ENCODE data around the gene DIPK1B.

Gene DIPK1B

GRCh38 chr9:136743639-136744211 lies 31.4 kb downstream of the DIPK1B start:
- H3K9me3 ChIP-seq (ENCODE audit: control insufficient read depth in 1 of 2, low read length in 2 of 2) = no peaks in the 10 kb centered on the region
- no peak overlapping the region for H3K4me3 ChIP-seq (ENCODE audit: low read depth in 1 of 2, low read length in 2 of 2)
- no peak overlapping the region for H3K9ac ChIP-seq (ENCODE audit: low read depth in 1 of 2, low read length in 2 of 2)
- no peak overlapping the region for H3K27ac ChIP-seq (ENCODE audit: low read depth, low read length)
- peaks cover 40 to 48% of the 10 kb centered on the region in 2 donors for H3K27me3 ChIP-seq (ENCODE audit: control insufficient read depth in 1 of 2, insufficient read depth in 2 of 2, low read length in 2 of 2)
- H3K4me1 ChIP-seq (ENCODE audit: control insufficient read depth in 1 of 2, insufficient read depth in 2 of 2, low read length in 2 of 2) = peaks cover 5 to 8% of the 10 kb centered on the region in 2 donors
- no peaks in the 10 kb centered on the region for H3K36me3 ChIP-seq (ENCODE audit: control insufficient read depth in 1 of 2, insufficient read depth in 2 of 2, low read length in 2 of 2)

DNA sequence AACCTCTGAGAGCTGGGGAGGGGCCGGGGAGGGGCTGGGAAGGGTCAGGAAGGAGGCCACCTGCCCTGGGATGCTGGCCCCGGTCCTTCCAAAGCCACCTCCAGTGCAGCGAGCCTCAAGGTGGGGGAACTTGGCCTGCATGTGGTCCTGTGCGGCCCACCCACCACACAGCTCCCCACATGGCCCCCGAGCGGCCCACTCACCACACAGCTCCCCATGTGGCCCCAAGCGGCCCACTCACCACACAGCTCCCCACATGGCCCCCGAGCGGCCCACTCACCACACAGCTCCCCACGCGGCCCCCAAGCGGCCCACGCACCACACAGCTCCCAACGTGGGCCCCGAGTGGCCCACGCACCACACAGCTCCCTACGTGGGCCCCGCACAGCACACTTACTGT lies 32.4 kb downstream of the DIPK1B start:
- Histone ChIP-seq H3K9me3 (ENCODE audit: control insufficient read depth in 1 of 2, low read length in 2 of 2) (no peaks in the 10 kb centered on the region), H3K4me3 (ENCODE audit: low read depth in 1 of 2, low read length in 2 of 2) (no peak overlapping the region), H3K36me3 (ENCODE audit: control insufficient read depth in 1 of 2, insufficient read depth in 2 of 2, low read length in 2 of 2) (no peaks in the 10 kb centered on the region), H3K4me1 (ENCODE audit: control insufficient read depth in 1 of 2, insufficient read depth in 2 of 2, low read length in 2 of 2) (peaks cover 5 to 12% of the 10 kb centered on the region in 2 donors), H3K27me3 (ENCODE audit: control insufficient read depth in 1 of 2, insufficient read depth in 2 of 2, low read length in 2 of 2) (peaks cover 36 to 37% of the 10 kb centered on the region in 2 donors), H3K9ac (ENCODE audit: low read depth in 1 of 2, low read length in 2 of 2) (no peak overlapping the region), H3K27ac (ENCODE audit: low read depth, low read length) (no peak overlapping the region)

- no peaks in the 10 kb centered on the region for H3K36me3 ChIP-seq (ENCODE audit: control insufficient read depth in 1 of 2, insufficient read depth in 2 of 2, low read length in 2 of 2)
- H3K9me3 ChIP-seq (ENCODE audit: control insufficient read depth in 1 of 2, low read length in 2 of 2) = no peaks in the 10 kb centered on the region
- H3K4me3 ChIP-seq (ENCODE audit: low read depth in 1 of 2, low read length in 2 of 2) = no peak overlapping the region
- H3K4me1 ChIP-seq (ENCODE audit: control insufficient read depth in 1 of 2, insufficient read depth in 2 of 2, low read length in 2 of 2) = peaks cover 5 to 12% of the 10 kb centered on the region in 2 donors
- H3K27ac ChIP-seq (ENCODE audit: low read depth, low read length) = no peak overlapping the region
- peaks cover 28 to 30% of the 10 kb centered on the region in 2 donors for H3K27me3 ChIP-seq (ENCODE audit: control insufficient read depth in 1 of 2, insufficient read depth in 2 of 2, low read length in 2 of 2)
- no peak overlapping the region for H3K9ac ChIP-seq (ENCODE audit: low read depth in 1 of 2, low read length in 2 of 2)
Observed at GRCh38 chr9:136745389-136746154, 33.2 kb downstream of the DIPK1B start.

- Histone ChIP-seq H3K9me3 (ENCODE audit: control insufficient read depth in 1 of 2, low read length in 2 of 2) (no peaks in the 10 kb centered on the region), H3K9ac (ENCODE audit: low read depth in 1 of 2, low read length in 2 of 2) (no peak overlapping the region), H3K27ac (ENCODE audit: low read depth, low read length) (no peak overlapping the region), H3K4me3 (ENCODE audit: low read depth in 1 of 2, low read length in 2 of 2) (no peak overlapping the region), H3K4me1 (ENCODE audit: control insufficient read depth in 1 of 2, insufficient read depth in 2 of 2, low read length in 2 of 2) (peaks cover 3 to 9% of the 10 kb centered on the region in 2 donors), H3K36me3 (ENCODE audit: control insufficient read depth in 1 of 2, insufficient read depth in 2 of 2, low read length in 2 of 2) (no peaks in the 10 kb centered on the region), H3K27me3 (ENCODE audit: control insufficient read depth in 1 of 2, insufficient read depth in 2 of 2, low read length in 2 of 2) (peaks cover 23 to 24% of the 10 kb centered on the region in 2 donors)
Observed at GRCh38 chr9:136746155-136746490, 33.8 kb downstream of the DIPK1B start.

GRCh38 chr9:136746621-136747020 lies 34.2 kb downstream of the DIPK1B start:
- H3K27ac ChIP-seq (ENCODE audit: low read depth, low read length) = no peak overlapping the region
- no peak overlapping the region for H3K9ac ChIP-seq (ENCODE audit: low read depth in 1 of 2, low read length in 2 of 2)
- H3K4me1 ChIP-seq (ENCODE audit: control insufficient read depth in 1 of 2, insufficient read depth in 2 of 2, low read length in 2 of 2) = peaks cover 0 to 6% of the 10 kb centered on the region in 2 donors
- peaks cover 18 to 21% of the 10 kb centered on the region in 2 donors for H3K27me3 ChIP-seq (ENCODE audit: control insufficient read depth in 1 of 2, insufficient read depth in 2 of 2, low read length in 2 of 2)
- no peak overlapping the region for H3K4me3 ChIP-seq (ENCODE audit: low read depth in 1 of 2, low read length in 2 of 2)
- no peaks in the 10 kb centered on the region for H3K36me3 ChIP-seq (ENCODE audit: control insufficient read depth in 1 of 2, insufficient read depth in 2 of 2, low read length in 2 of 2)
- peaks cover 0 to 4% of the 10 kb centered on the region in 2 donors for H3K9me3 ChIP-seq (ENCODE audit: control insufficient read depth in 1 of 2, low read length in 2 of 2)

- peaks cover 0 to 3% of the 10 kb centered on the region in 2 donors for H3K4me1 ChIP-seq (ENCODE audit: control insufficient read depth in 1 of 2, insufficient read depth in 2 of 2, low read length in 2 of 2)
- no peak overlapping the region for H3K4me3 ChIP-seq (ENCODE audit: low read depth in 1 of 2, low read length in 2 of 2)
- H3K27me3 ChIP-seq (ENCODE audit: control insufficient read depth in 1 of 2, insufficient read depth in 2 of 2, low read length in 2 of 2) = peaks cover 10 to 14% of the 10 kb centered on the region in 2 donors
- H3K27ac ChIP-seq (ENCODE audit: low read depth, low read length) = no peak overlapping the region
- no peak overlapping the region for H3K9ac ChIP-seq (ENCODE audit: low read depth in 1 of 2, low read length in 2 of 2)
- H3K36me3 ChIP-seq (ENCODE audit: control insufficient read depth in 1 of 2, insufficient read depth in 2 of 2, low read length in 2 of 2) = no peaks in the 10 kb centered on the region
- peaks cover 3 to 12% of the 10 kb centered on the region in 2 donors for H3K9me3 ChIP-seq (ENCODE audit: control insufficient read depth in 1 of 2, low read length in 2 of 2)
Observed at GRCh38 chr9:136747161-136748060, 35.0 kb downstream of the DIPK1B start.

DNA sequence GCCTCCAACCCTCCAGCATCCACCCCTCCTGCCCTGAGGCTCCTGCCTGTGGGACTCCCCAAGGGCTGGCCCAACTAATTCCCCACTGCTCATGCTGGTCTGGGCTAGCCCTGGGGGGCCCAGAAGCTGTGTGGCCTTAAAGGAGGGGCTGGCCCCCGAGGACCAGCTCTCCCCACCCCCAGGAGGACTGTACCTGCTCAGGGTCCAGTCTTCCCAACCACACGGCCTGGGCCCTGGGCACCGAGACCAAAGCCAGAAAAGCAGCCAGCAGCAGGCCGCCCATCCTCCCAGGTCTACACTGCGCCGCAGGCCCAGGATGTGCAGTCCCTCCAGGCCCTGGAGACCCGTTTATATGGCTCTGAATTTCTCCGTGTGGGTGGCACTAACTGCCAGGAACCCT lies 35.8 kb downstream of the DIPK1B start, which contains the start of gene LCN6:
Gene LCN6, minus strand, starts transcription at position 325 of the 400 bp plus-strand sequence. Its CDS starts 42 bp downstream, at position 283.
- peaks cover 2 to 7% of the 10 kb centered on the region in 2 donors for H3K27me3 ChIP-seq (ENCODE audit: control insufficient read depth in 1 of 2, insufficient read depth in 2 of 2, low read length in 2 of 2)
- H3K27ac ChIP-seq (ENCODE audit: low read depth, low read length) = no peak within 1 kb of the TSS

DNA sequence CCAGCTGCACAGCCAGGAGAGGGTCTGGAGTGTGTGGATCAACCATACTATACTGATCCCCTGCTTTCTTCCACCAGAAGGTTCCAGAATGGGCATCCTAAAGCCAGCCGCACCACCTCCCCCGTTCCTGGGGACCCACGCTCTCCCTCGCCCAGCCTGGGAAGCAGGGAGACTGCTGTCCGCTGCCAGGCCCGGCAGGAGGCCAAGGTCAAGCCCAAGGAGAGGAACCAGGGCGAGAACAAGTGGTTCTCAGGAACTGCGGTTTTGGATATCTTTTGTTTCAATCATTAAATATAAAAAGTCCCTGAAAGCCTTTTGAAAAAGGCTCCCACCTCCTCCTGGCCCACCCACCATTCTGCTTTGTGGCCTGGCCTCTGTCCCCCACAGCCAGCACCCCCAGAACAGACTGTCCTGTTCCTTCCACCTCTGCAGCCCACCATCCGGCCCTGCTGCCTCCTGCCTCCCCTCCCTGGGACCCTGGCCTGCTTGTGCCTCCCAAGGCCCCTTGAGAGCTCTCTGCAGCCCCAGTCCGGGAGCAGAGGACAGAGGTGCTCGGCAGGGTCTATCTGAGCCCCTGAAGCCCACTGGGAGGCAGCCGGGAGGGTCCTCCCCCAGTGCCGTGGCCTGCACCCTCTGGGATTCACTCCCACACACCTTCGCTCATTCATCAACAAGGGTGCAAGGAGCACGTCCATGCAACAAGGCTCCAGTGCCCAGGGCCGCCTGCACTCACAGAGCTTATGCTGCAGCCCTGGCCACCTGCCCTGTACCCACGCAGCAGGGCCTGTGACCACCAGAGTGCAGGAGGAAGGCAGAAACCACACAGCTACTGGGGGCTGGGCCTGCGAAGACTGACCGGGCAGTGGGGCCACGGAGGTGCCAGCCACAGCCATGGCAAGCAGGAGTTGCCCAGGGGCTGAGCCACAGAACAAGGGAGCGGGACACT lies 36.6 kb downstream of the DIPK1B start:
- Histone ChIP-seq H3K4me3 (ENCODE audit: low read depth in 1 of 2, low read length in 2 of 2) (no peak overlapping the region), H3K27ac (ENCODE audit: low read depth, low read length) (no peak overlapping the region)

More for the DNA sequence above, 35.8 kb downstream of the DIPK1B start, which contains the start of gene LCN6:
- Histone ChIP-seq H3K4me3 (ENCODE audit: low read depth in 1 of 2, low read length in 2 of 2) (no peak within 1 kb of the TSS), H3K36me3 (ENCODE audit: control insufficient read depth in 1 of 2, insufficient read depth in 2 of 2, low read length in 2 of 2) (no peaks in the 10 kb centered on the region), H3K4me1 (ENCODE audit: control insufficient read depth in 1 of 2, insufficient read depth in 2 of 2, low read length in 2 of 2) (peaks cover 0 to 3% of the 10 kb centered on the region in 2 donors), H3K9ac (ENCODE audit: low read depth in 1 of 2, low read length in 2 of 2) (no peak within 1 kb of the TSS), H3K9me3 (ENCODE audit: control insufficient read depth in 1 of 2, low read length in 2 of 2) (peaks cover 3 to 12% of the 10 kb centered on the region in 2 donors)

GRCh38 chr9:136750526-136750925 lies 38.2 kb downstream of the DIPK1B start:
- no peak overlapping the region for H3K27ac ChIP-seq (ENCODE audit: low read depth, low read length)
- peaks cover 6 to 12% of the 10 kb centered on the region in 2 donors for H3K9me3 ChIP-seq (ENCODE audit: control insufficient read depth in 1 of 2, low read length in 2 of 2)
- no peaks in the 10 kb centered on the region for H3K36me3 ChIP-seq (ENCODE audit: control insufficient read depth in 1 of 2, insufficient read depth in 2 of 2, low read length in 2 of 2)
- H3K9ac ChIP-seq (ENCODE audit: low read depth in 1 of 2, low read length in 2 of 2) = no peak overlapping the region
- no peaks in the 10 kb centered on the region for H3K27me3 ChIP-seq (ENCODE audit: control insufficient read depth in 1 of 2, insufficient read depth in 2 of 2, low read length in 2 of 2)
- no peak overlapping the region for H3K4me3 ChIP-seq (ENCODE audit: low read depth in 1 of 2, low read length in 2 of 2)
- H3K4me1 ChIP-seq (ENCODE audit: control insufficient read depth in 1 of 2, insufficient read depth in 2 of 2, low read length in 2 of 2) = peaks cover 0 to 3% of the 10 kb centered on the region in 2 donors

More for the DNA sequence above, 36.6 kb downstream of the DIPK1B start:
- Histone ChIP-seq H3K27me3 (ENCODE audit: control insufficient read depth in 1 of 2, insufficient read depth in 2 of 2, low read length in 2 of 2) (no peaks in the 10 kb centered on the region), H3K9me3 (ENCODE audit: control insufficient read depth in 1 of 2, low read length in 2 of 2) (peaks cover 3 to 12% of the 10 kb centered on the region in 2 donors), H3K9ac (ENCODE audit: low read depth in 1 of 2, low read length in 2 of 2) (no peak overlapping the region), H3K36me3 (ENCODE audit: control insufficient read depth in 1 of 2, insufficient read depth in 2 of 2, low read length in 2 of 2) (no peaks in the 10 kb centered on the region), H3K4me1 (ENCODE audit: control insufficient read depth in 1 of 2, insufficient read depth in 2 of 2, low read length in 2 of 2) (peaks cover 0 to 3% of the 10 kb centered on the region in 2 donors)
